ENCODE data around the gene ALPK1. TPM values are rescaled to one million over a fixed set of nuclear protein-coding genes. Genes with fewer than 3 reads are reported as not detected.

ALPK1 gene
- 5.9 and 19.4 TPM in 2 replicates for total RNA-seq

DNA sequence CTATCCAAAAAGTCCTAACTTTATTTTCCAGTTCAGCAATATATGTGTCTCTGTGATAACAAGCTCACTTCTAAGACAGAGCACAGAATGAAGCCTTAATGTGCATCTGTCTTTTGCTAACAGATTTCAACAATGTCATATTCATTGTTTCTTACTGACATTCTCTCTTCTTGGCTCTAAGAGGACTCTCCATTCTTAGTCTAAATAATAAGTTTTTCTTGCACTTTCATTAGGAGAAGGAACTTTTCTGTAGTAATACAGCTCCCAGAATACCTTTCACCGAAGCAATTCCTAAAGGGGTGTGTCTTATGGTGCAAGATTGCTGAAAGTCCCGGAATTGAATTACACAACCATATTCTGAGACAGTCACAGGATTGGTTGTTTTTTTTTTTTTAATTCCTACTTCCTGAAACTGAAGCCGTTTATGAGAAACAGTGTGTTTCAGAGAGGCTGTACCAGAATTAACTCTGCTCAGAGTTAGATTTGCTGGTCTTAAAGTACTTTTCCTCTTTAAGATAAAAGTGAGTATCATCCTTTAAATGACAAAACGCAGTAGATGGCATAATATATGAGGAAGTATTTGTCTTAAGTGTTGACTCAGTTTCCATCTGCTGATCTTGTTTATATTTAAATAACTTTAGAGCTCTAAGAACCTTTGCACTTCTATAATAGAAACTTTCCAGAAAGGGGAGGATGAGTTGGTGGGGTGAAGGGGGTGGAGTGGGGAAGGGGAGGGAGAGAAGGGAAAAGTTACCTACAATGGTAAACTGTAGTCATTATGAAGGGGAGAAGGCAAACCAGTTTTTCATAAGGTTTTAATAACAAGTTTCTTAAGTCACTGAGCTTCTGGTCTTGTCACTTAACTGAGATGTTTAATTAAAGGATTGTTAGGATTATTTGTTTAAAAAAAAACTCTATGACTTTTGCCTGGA lies at the start of gene ALPK1:
ALPK1 (plus strand) TSS at position 421 of the 932 bp plus-strand sequence.

Other genes with a start within 250 kb of the ALPK1 start
- 2.0 and 5.8 TPM in 2 replicates for gene FAM241A, start 151.9 kb upstream of the ALPK1 start, total RNA-seq
- gene AP1AR, start 65.6 kb upstream of the ALPK1 start, total RNA-seq: 19.4 and 29.6 TPM in 2 replicates
- 4.0 and 5.9 TPM in 2 replicates for gene TIFA, start 11.5 kb upstream of the ALPK1 start, total RNA-seq
- not detected in 2 replicates for gene NEUROG2, start 218.8 kb downstream of the ALPK1 start, total RNA-seq

Data from regular cardiac myocyte (primary cell).